Measurements from ENCODE around the gene ARFGEF3. TPM values are rescaled to one million over a fixed set of nuclear protein-coding genes. Genes with fewer than 3 reads are reported as not detected.

The ARFGEF3 gene
- total RNA-seq, 3 donors from 2014 or later (not counting 1 experiment from before 2014, with no cell fraction given) = 0.05 to 0.09 TPM; not detected in 1

DNA sequence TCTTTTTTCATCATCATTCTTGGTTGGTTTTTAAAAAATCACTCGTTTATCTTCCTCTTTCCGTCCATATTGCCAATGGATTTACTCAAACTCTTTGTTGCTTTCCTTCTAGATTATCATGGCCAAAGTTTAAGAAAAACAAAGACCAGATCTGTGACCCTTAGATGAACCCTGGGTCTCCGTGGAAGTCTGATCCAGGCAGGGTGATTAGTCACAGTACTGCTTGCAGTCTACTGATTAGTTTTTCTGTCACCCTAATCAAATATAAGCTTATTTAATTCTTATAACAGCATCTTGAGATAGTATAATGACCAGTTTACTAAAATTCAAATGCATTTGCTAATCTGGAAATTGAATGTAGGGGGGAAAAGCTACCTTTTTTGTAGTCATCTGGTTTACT, 210.0 kb downstream of the ARFGEF3 start:
- Histone ChIP-seq H3K36me3 (ENCODE audit: control insufficient read depth, insufficient read depth, low read length) (no peaks in the 10 kb centered on the region), H3K4me3 (ENCODE audit: low read length) (no peak overlapping the region), H3K4me1 (ENCODE audit: control insufficient read depth, insufficient read depth, low read length) (no peaks in the 10 kb centered on the region), H3K9me3 (ENCODE audit: control insufficient read depth, insufficient read depth, low read length) (no peaks in the 10 kb centered on the region), H3K27me3 (ENCODE audit: control insufficient read depth, insufficient read depth, low read length) (no peaks in the 10 kb centered on the region), H3K27ac (ENCODE audit: low read length) (no peak overlapping the region)
- H3K9me3 Mint-ChIP-seq = no peaks in the 10 kb centered on the region
- no peaks in the 10 kb centered on the region for H3K4me1 Mint-ChIP-seq
- 77% methylated on average over 3 of the region's 3 CpGs for WGBS (ENCODE audit: insufficient coverage)
- peaks cover 13% of the 10 kb centered on the region in 2 donors for H3K27me3 Mint-ChIP-seq (ENCODE audit: low read depth in 2 of 2)
- TF ChIP-seq, protein P1, sequence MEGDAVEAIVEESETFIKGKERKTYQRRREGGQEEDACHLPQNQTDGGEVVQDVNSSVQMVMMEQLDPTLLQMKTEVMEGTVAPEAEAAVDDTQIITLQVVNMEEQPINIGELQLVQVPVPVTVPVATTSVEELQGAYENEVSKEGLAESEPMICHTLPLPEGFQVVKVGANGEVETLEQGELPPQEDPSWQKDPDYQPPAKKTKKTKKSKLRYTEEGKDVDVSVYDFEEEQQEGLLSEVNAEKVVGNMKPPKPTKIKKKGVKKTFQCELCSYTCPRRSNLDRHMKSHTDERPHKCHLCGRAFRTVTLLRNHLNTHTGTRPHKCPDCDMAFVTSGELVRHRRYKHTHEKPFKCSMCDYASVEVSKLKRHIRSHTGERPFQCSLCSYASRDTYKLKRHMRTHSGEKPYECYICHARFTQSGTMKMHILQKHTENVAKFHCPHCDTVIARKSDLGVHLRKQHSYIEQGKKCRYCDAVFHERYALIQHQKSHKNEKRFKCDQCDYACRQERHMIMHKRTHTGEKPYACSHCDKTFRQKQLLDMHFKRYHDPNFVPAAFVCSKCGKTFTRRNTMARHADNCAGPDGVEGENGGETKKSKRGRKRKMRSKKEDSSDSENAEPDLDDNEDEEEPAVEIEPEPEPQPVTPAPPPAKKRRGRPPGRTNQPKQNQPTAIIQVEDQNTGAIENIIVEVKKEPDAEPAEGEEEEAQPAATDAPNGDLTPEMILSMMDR (IDR thresholded peaks at IDR 0.05) = no peak
- no peak for ATAC-seq
- H3K4me3 Mint-ChIP-seq = no peak overlapping the region
- intact Hi-C loops (cut with micrococcal nuclease) = no loop called here
- DNase-seq = no peak
- H3K36me3 Mint-ChIP-seq = no peaks in the 10 kb centered on the region
- no peak overlapping the region for H3K27ac Mint-ChIP-seq

DNA sequence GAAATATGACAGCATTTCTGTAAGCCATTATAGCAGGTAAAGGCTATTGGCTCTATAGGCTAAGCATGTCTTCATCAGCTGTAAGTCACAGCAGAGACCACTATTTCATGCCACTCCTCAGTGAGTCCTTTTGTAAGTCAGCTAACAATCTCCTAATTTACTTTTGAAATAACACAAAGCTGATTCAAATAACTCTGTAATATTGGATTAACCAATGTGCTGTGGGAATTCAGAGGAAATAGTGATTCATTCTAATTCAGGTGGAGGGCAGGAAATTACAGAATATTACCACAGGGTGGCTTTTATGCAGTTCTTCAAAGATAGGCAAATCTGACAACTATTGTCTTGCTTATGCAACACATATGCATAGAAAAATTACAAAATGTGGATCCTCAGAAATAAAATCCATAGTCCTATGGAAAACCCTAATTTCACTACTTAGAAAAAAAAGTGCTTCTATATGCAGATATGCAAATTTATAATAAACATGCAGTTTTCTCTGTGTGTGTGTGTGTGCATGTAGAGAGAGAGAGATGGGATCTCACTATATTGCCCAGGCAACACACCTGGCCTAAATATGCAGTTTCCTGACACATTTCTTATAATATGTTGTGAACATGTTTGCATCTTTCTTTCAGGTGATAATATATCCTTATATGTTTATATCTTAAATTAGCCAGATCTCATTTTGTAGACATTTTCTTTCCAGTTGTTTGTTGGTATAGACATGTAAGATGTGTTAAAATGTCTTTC, 211.1 kb downstream of the ARFGEF3 start:
- Mint-ChIP-seq H3K27me3 (ENCODE audit: low read depth in 2 of 2) (peaks cover 8 to 11% of the 10 kb centered on the region in 2 donors), H3K4me3 (no peak overlapping the region), H3K27ac (no peak overlapping the region), H3K9me3 (no peaks in the 10 kb centered on the region), H3K4me1 (no peaks in the 10 kb centered on the region), H3K36me3 (no peaks in the 10 kb centered on the region)
- Histone ChIP-seq H3K4me1 (ENCODE audit: control insufficient read depth, insufficient read depth, low read length) (no peaks in the 10 kb centered on the region), H3K9me3 (ENCODE audit: control insufficient read depth, insufficient read depth, low read length) (no peaks in the 10 kb centered on the region), H3K27me3 (ENCODE audit: control insufficient read depth, insufficient read depth, low read length) (no peaks in the 10 kb centered on the region), H3K4me3 (ENCODE audit: low read length) (no peak overlapping the region), H3K36me3 (ENCODE audit: control insufficient read depth, insufficient read depth, low read length) (no peaks in the 10 kb centered on the region), H3K27ac (ENCODE audit: low read length) (no peak overlapping the region)
- intact Hi-C loops (cut with micrococcal nuclease) = no loop called here
- TF ChIP-seq, protein P1 (IDR thresholded peaks at IDR 0.05) = no peak
- peak in 1 of 3 donors; percentile 38 for ATAC-seq
- peak in 1 of 2 donors; percentile 19 for DNase-seq

DNA sequence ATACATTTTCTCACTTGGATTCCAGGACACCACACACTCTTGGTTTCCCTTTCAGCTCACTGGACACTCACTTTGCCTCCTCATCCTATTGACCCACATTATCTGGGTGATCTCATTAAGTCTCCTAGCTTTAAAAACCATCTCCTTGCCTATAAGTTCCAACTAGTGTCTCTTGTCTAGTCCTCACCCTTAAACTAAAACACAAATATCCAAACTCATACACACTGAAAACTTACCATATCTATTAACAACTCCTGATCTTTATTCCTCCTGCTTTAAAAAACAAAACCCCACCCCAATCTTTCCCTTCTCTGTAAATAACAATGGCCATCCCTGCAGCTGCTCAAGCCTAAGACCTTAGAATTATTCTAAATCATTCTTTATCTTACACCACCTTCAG, 212.5 kb downstream of the ARFGEF3 start:
- H3K27me3 ChIP-seq (ENCODE audit: control insufficient read depth, insufficient read depth, low read length) = no peaks in the 10 kb centered on the region
- H3K9me3 ChIP-seq (ENCODE audit: control insufficient read depth, insufficient read depth, low read length) = no peaks in the 10 kb centered on the region
- Mint-ChIP-seq H3K9me3 (no peaks in the 10 kb centered on the region), H3K36me3 (no peaks in the 10 kb centered on the region), H3K4me3 (no peak overlapping the region), H3K27me3 (ENCODE audit: low read depth in 2 of 2) (peaks cover 8 to 11% of the 10 kb centered on the region in 2 donors), H3K27ac (no peak overlapping the region), H3K4me1 (no peaks in the 10 kb centered on the region)
- H3K4me1 ChIP-seq (ENCODE audit: control insufficient read depth, insufficient read depth, low read length) = no peaks in the 10 kb centered on the region
- TF ChIP-seq, protein P1 (IDR thresholded peaks at IDR 0.05) = no peak
- H3K4me3 ChIP-seq (ENCODE audit: low read length) = no peak overlapping the region
- DNase-seq = no peak
- no peaks in the 10 kb centered on the region for H3K36me3 ChIP-seq (ENCODE audit: control insufficient read depth, insufficient read depth, low read length)
- ATAC-seq = no peak
- intact Hi-C loops (cut with micrococcal nuclease) = no loop called here
- no peak overlapping the region for H3K27ac ChIP-seq (ENCODE audit: low read length)

DNA sequence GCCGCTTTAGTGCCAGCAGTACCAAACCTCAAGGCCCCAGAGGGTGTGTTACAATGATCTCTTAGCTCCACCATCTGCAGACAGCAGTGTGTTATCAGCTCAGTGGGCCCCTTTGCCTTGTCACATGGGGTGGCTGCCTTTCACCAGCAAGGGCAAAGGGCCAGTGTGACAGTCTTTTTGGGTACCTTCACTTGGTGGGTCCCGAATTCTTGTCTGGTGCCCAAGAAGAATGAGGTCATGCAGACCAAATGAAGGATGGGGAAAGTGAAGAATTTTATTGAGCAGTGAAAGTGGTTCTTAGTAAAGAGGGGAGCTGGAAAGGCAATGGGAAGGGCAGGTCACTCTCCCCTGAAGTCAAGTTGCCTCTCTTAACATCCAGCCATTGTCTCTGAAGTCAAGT, 213.1 kb downstream of the ARFGEF3 start:
- H3K9me3 ChIP-seq (ENCODE audit: control insufficient read depth, insufficient read depth, low read length) = no peaks in the 10 kb centered on the region
- intact Hi-C loops (cut with micrococcal nuclease) = no loop called here
- no peaks in the 10 kb centered on the region for H3K4me1 ChIP-seq (ENCODE audit: control insufficient read depth, insufficient read depth, low read length)
- no peak for DNase-seq
- Mint-ChIP-seq H3K4me3 (no peak overlapping the region), H3K27ac (no peak overlapping the region), H3K9me3 (no peaks in the 10 kb centered on the region), H3K36me3 (no peaks in the 10 kb centered on the region), H3K4me1 (no peaks in the 10 kb centered on the region), H3K27me3 (ENCODE audit: low read depth in 2 of 2) (peaks cover 8 to 11% of the 10 kb centered on the region in 2 donors)
- H3K36me3 ChIP-seq (ENCODE audit: control insufficient read depth, insufficient read depth, low read length) = no peaks in the 10 kb centered on the region
- no peaks in the 10 kb centered on the region for H3K27me3 ChIP-seq (ENCODE audit: control insufficient read depth, insufficient read depth, low read length)
- TF ChIP-seq, protein P1 (IDR thresholded peaks at IDR 0.05) = no peak
- no peak overlapping the region for H3K27ac ChIP-seq (ENCODE audit: low read length)
- WGBS (ENCODE audit: insufficient coverage) = 93% methylated on average over 2 of the region's 2 CpGs
- no peak overlapping the region for H3K4me3 ChIP-seq (ENCODE audit: low read length)
- ATAC-seq = no peak

All from natural killer cell (primary cell).